Measurements from ENCODE around the gene MCL1.

Gene MCL1

GRCh38 chr1:150621497-150622302 lies 42.3 kb upstream of the MCL1 start:
- peak; percentile 84 for DNase-seq (ENCODE audit: low read depth)
- TF ChIP-seq CTCF (conservative IDR thresholded peaks at IDR 0.05; ENCODE audit: control insufficient read depth, insufficient read depth, low read depth, low read length), result peak; percentile 73
- no peak overlapping the region for H3K4me3 ChIP-seq (ENCODE audit: control insufficient read depth, low read depth, low read length)

GRCh38 chr1:150620919-150621318 lies 41.5 kb upstream of the MCL1 start:
- no peak for TF ChIP-seq CTCF (conservative IDR thresholded peaks at IDR 0.05; ENCODE audit: control insufficient read depth, insufficient read depth, low read depth, low read length)
- no peak for DNase-seq (ENCODE audit: low read depth)
- H3K4me3 ChIP-seq (ENCODE audit: control insufficient read depth, low read depth, low read length), result no peak overlapping the region

- DNase-seq (ENCODE audit: low read depth), result peak; percentile 90
- no peak overlapping the region for H3K4me3 ChIP-seq (ENCODE audit: control insufficient read depth, low read depth, low read length)
- TF ChIP-seq CTCF (conservative IDR thresholded peaks at IDR 0.05; ENCODE audit: control insufficient read depth, insufficient read depth, low read depth, low read length), result peak; percentile 48
These were observed 40.4 kb upstream of the MCL1 start for GRCh38 chr1:150619576-150620509.

GRCh38 chr1:150615346-150616201 lies 36.2 kb upstream of the MCL1 start:
- no peak for TF ChIP-seq CTCF (conservative IDR thresholded peaks at IDR 0.05; ENCODE audit: control insufficient read depth, insufficient read depth, low read depth, low read length)
- DNase-seq (ENCODE audit: low read depth), result no peak

GRCh38 chr1:150613061-150613920 lies 33.9 kb upstream of the MCL1 start:
- H3K4me3 ChIP-seq (ENCODE audit: control insufficient read depth, low read depth, low read length), result peak overlapping the region; percentile 6
- no peak for TF ChIP-seq CTCF (conservative IDR thresholded peaks at IDR 0.05; ENCODE audit: control insufficient read depth, insufficient read depth, low read depth, low read length)
- DNase-seq (ENCODE audit: low read depth), result peak; percentile 99

More at GRCh38 chr1:150615346-150616201, 36.2 kb upstream of the MCL1 start:
- no peak overlapping the region for H3K4me3 ChIP-seq (ENCODE audit: control insufficient read depth, low read depth, low read length)

Measured in fibroblast of mammary gland (primary cell).